ENCODE results near the gene SKI. TPM values are rescaled to one million over a fixed set of nuclear protein-coding genes. Genes with fewer than 3 reads are reported as not detected.
"Not testable (repeated sequence)": the region's sequence is repeated elsewhere in the genome, so short reads cannot be mapped to it uniquely, and the experiment has no call there.

SKI gene
- total and polyA plus RNA-seq, 5 donors, result 35.6 to 83.1 (median 65.3) TPM

GRCh38 chr1:2239013-2239370 is 10.9 kb downstream of the SKI start:
- no peaks in the 10 kb centered on the region for H3K27me3 ChIP-seq (ENCODE audit: control insufficient read depth, insufficient read depth)
- intact Hi-C loops (cut with DNase I), result no loop called here
- WGBS, result 79% methylated on average over 6 of the region's 6 CpGs
- peaks cover 51% of the 10 kb centered on the region for H3K4me1 ChIP-seq (ENCODE audit: control insufficient read depth, insufficient read depth, low read length)
- DNase-seq (no peak), ATAC-seq (no peak)
- no peak overlapping the region for H3K27ac ChIP-seq (ENCODE audit: low read length)
- H3K4me3 ChIP-seq (ENCODE audit: low read length), result no peak overlapping the region
- no peaks in the 10 kb centered on the region for H3K9me3 ChIP-seq (ENCODE audit: control insufficient read depth, low read length)

- Histone ChIP-seq H3K4me1 (ENCODE audit: control insufficient read depth, insufficient read depth, low read length) (peaks cover 47% of the 10 kb centered on the region), H3K4me3 (ENCODE audit: low read length) (no peak overlapping the region), H3K27me3 (ENCODE audit: control insufficient read depth, insufficient read depth) (no peaks in the 10 kb centered on the region), H3K9me3 (ENCODE audit: control insufficient read depth, low read length) (no peaks in the 10 kb centered on the region), H3K27ac (ENCODE audit: low read length) (no peak overlapping the region)
- 75% methylated on average over 30 of the region's 30 CpGs for WGBS
- intact Hi-C loops (cut with DNase I), result no loop called here
- ATAC-seq (no peak), DNase-seq (peak in 2 of 3 donors; percentile 53 to 61)
Observed at GRCh38 chr1:2239384-2239985, 11.4 kb downstream of the SKI start.

- 42% methylated on average over 30 of the region's 30 CpGs for WGBS
- DNase-seq, result peak; percentile 87 to 93 (median 91)
- peak overlapping the region; percentile 21 for H3K27ac ChIP-seq (ENCODE audit: low read length)
- H3K9me3 ChIP-seq (ENCODE audit: control insufficient read depth, low read length), result no peaks in the 10 kb centered on the region
- H3K4me1 ChIP-seq (ENCODE audit: control insufficient read depth, insufficient read depth, low read length), result peaks cover 43% of the 10 kb centered on the region
- peak; percentile 47 to 49 for ATAC-seq
- no peaks in the 10 kb centered on the region for H3K27me3 ChIP-seq (ENCODE audit: control insufficient read depth, insufficient read depth)
- H3K4me3 ChIP-seq (ENCODE audit: low read length), result no peak overlapping the region
- intact Hi-C loops (cut with DNase I), result no loop called here
Observed at GRCh38 chr1:2240270-2241156, 12.4 kb downstream of the SKI start.

- intact Hi-C loops (cut with DNase I), result no loop called here
- Histone ChIP-seq H3K27me3 (ENCODE audit: control insufficient read depth, insufficient read depth) (no peaks in the 10 kb centered on the region), H3K4me3 (ENCODE audit: low read length) (no peak overlapping the region), H3K27ac (ENCODE audit: low read length) (no peak overlapping the region), H3K9me3 (ENCODE audit: control insufficient read depth, low read length) (no peaks in the 10 kb centered on the region), H3K4me1 (ENCODE audit: control insufficient read depth, insufficient read depth, low read length) (peaks cover 47% of the 10 kb centered on the region)
- ATAC-seq, result peak in 1 of 2 donors; percentile 2
- DNase-seq, result peak in 2 of 3 donors; percentile 66 to 69
- WGBS, result 42% methylated on average over 13 of the region's 13 CpGs
Observed at GRCh38 chr1:2241820-2242219, 13.7 kb downstream of the SKI start.

- Histone ChIP-seq H3K27ac (ENCODE audit: low read length) (peak overlapping the region; percentile 59), H3K27me3 (ENCODE audit: control insufficient read depth, insufficient read depth) (no peaks in the 10 kb centered on the region), H3K4me1 (ENCODE audit: control insufficient read depth, insufficient read depth, low read length) (peaks cover 46% of the 10 kb centered on the region), H3K9me3 (ENCODE audit: control insufficient read depth, low read length) (no peaks in the 10 kb centered on the region), H3K4me3 (ENCODE audit: low read length) (no peak overlapping the region)
- WGBS, result 61% methylated on average over 33 of the region's 33 CpGs
- intact Hi-C loops (cut with DNase I), result no loop called here
- ATAC-seq, result peak; percentile 63 to 71
- DNase-seq, result peak; percentile 66 to 78 (median 78)
Observed at GRCh38 chr1:2242814-2243725, 15.0 kb downstream of the SKI start.

GRCh38 chr1:2247045-2247394 is 18.9 kb downstream of the SKI start:
- ATAC-seq; H3K4me3 ChIP-seq (ENCODE audit: low read length); intact Hi-C loops (cut with DNase I); H3K27me3 ChIP-seq (ENCODE audit: control insufficient read depth, insufficient read depth); H3K27ac ChIP-seq (ENCODE audit: low read length); H3K9me3 ChIP-seq (ENCODE audit: control insufficient read depth, low read length): not testable (repeated sequence)
- DNase-seq, result peak in 1 of 3 donors; percentile 32
- H3K4me1 ChIP-seq (ENCODE audit: control insufficient read depth, insufficient read depth, low read length), result peaks cover 59% of the 10 kb centered on the region
- WGBS, result 85% methylated on average over 7 of the region's 7 CpGs

GRCh38 chr1:2247760-2248126 is 19.6 kb downstream of the SKI start:
- intact Hi-C loops (cut with DNase I), result no loop called here
- H3K9me3 ChIP-seq (ENCODE audit: control insufficient read depth, low read length), result no peaks in the 10 kb centered on the region
- ATAC-seq (no peak), DNase-seq (peak in 2 of 3 donors; percentile 68 to 69)
- no peak overlapping the region for H3K4me3 ChIP-seq (ENCODE audit: low read length)
- H3K4me1 ChIP-seq (ENCODE audit: control insufficient read depth, insufficient read depth, low read length), result peaks cover 58% of the 10 kb centered on the region
- no peak overlapping the region for H3K27ac ChIP-seq (ENCODE audit: low read length)
- 63% methylated on average over 18 of the region's 18 CpGs for WGBS
- H3K27me3 ChIP-seq (ENCODE audit: control insufficient read depth, insufficient read depth), result no peaks in the 10 kb centered on the region

- DNase-seq (peak; percentile 13 to 57 (median 57)), ATAC-seq (no peak)
- no peak overlapping the region for H3K4me3 ChIP-seq (ENCODE audit: low read length)
- H3K4me1 ChIP-seq (ENCODE audit: control insufficient read depth, insufficient read depth, low read length), result peaks cover 53% of the 10 kb centered on the region
- no peaks in the 10 kb centered on the region for H3K9me3 ChIP-seq (ENCODE audit: control insufficient read depth, low read length)
- H3K27me3 ChIP-seq (ENCODE audit: control insufficient read depth, insufficient read depth), result no peaks in the 10 kb centered on the region
- no peak overlapping the region for H3K27ac ChIP-seq (ENCODE audit: low read length)
- WGBS, result 66% methylated on average over 21 of the region's 21 CpGs
- intact Hi-C loops (cut with DNase I), result no loop called here
Observed at GRCh38 chr1:2248127-2248826, 20.2 kb downstream of the SKI start.

GRCh38 chr1:2248854-2249558 is 20.9 kb downstream of the SKI start:
- whole genome bisulfite sequencing, result 62% methylated on average over 24 of the region's 24 CpGs
- no peaks in the 10 kb centered on the region for H3K9me3 ChIP-seq (ENCODE audit: control insufficient read depth, low read length)
- H3K4me3 ChIP-seq (ENCODE audit: low read length), result no peak overlapping the region
- no peak overlapping the region for H3K27ac ChIP-seq (ENCODE audit: low read length)
- peak; percentile 5 to 10 for ATAC-seq
- H3K27me3 ChIP-seq (ENCODE audit: control insufficient read depth, insufficient read depth), result no peaks in the 10 kb centered on the region
- intact Hi-C loops (cut with DNase I), result no loop called here
- peak; percentile 13 to 60 (median 41) for DNase-seq
- H3K4me1 ChIP-seq (ENCODE audit: control insufficient read depth, insufficient read depth, low read length), result peaks cover 53% of the 10 kb centered on the region

- peak in 1 of 3 donors; percentile 24 for DNase-seq
- intact Hi-C loops (cut with DNase I), result no loop called here
- no peak for ATAC-seq
- Histone ChIP-seq H3K4me1 (ENCODE audit: control insufficient read depth, insufficient read depth, low read length) (peaks cover 55% of the 10 kb centered on the region), H3K9me3 (ENCODE audit: control insufficient read depth, low read length) (no peaks in the 10 kb centered on the region), H3K27me3 (ENCODE audit: control insufficient read depth, insufficient read depth) (no peaks in the 10 kb centered on the region), H3K4me3 (ENCODE audit: low read length) (no peak overlapping the region), H3K27ac (ENCODE audit: low read length) (no peak overlapping the region)
- 76% methylated on average over 8 of the region's 8 CpGs for WGBS
Observed at GRCh38 chr1:2249559-2249906, 21.4 kb downstream of the SKI start.

Data from right cardiac atrium (tissue), 5 donors.